Cardiac muscle cell (in vitro differentiated cells and primary cell): ENCODE data around the gene MRPL44. TPM values are rescaled to one million over a fixed set of nuclear protein-coding genes. Genes with fewer than 3 reads are reported as not detected.

Source experiments
- DNase-seq, 2 donors: peaks; one replicate each; pipeline versions ENCODE4 v3.0.0 to v3.0.0-alpha.2; 2010 to 2017; ENCODE audit warnings: low read depth in 1 of 2, low spot score in 1 of 2
- H3K27ac ChIP-seq: fragments of 200-600 bp; sonication (generic); 2 replicates; pipeline ENCODE4 v1.5.1; 2016
- H3K27me3 ChIP-seq: fragments of 200-600 bp; sonication (generic); 2 replicates; pipeline ENCODE4 v1.6.0; 2016; ENCODE audit warnings: control low read depth
- H3K36me3 ChIP-seq: fragments of 200-600 bp; sonication (generic); 2 replicates; pipeline ENCODE4 v1.5.1; 2016; ENCODE audit warnings: control low read depth
- H3K4me1 ChIP-seq: fragments of 200-600 bp; sonication (generic); 2 replicates; pipeline ENCODE4 v1.8.1; 2017; ENCODE audit warnings: low read depth, mild to moderate bottlenecking, mixed run types
- H3K4me3 ChIP-seq: fragments of 200-600 bp; sonication (generic); 2 replicates; pipeline ENCODE4 v1.5.1; 2016; ENCODE audit warnings: mild to moderate bottlenecking
- H3K9me3 ChIP-seq: fragments of 200-600 bp; sonication (generic); 2 replicates; pipeline ENCODE4 v1.5.1; 2017; ENCODE audit warnings: low read depth, mild to moderate bottlenecking, control low read depth
- polyA plus RNA-seq: library from polyadenylated mRNA; unstranded; fragments of >200 nt; fragmentation: Nextera tagmentation; extraction: Ambion mirVana; gene quantifications from 2 replicates; pipeline ENCODE4 v1.2.1, GENCODE V29; 2016
- total RNA-seq: library from RNA; depleted of rRNA; stranded (reverse); fragments of >200 nt; gene quantifications from 2 replicates; pipeline ENCODE4 v1.2.3, GENCODE V29; 2016
- TF ChIP-seq, protein P1 (sequence below): IDR thresholded peaks from 2 replicates; pipeline ENCODE4 v1.5.1; 2012; ENCODE audit warnings: low read depth, mild to moderate bottlenecking, low read length

MRPL44 gene
- total and polyA plus RNA-seq, 2 experiments from 2014 or later = 31.5 to 35.3 TPM

DNA sequence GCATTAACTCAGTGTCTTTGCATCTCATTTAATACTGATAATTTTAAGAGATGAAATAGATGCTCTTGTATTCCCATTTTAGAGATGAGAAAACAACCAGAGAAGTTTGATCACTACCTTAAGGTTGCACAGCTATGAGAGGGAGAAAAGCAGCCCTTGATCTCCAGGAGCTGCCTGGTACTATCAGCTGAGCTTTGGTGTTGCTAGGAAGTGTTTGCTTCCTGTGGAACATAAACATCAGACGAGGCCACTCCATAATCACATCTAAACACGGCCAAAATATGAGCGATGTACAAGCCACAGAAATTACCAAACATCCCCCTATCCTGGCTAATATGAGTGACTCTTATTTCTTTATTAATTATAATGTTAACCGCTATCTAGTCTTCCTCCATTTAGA lies 11.5 kb upstream of the MRPL44 start:
- no peak overlapping the region for H3K27ac ChIP-seq
- DNase-seq = no peak
- H3K4me3 ChIP-seq = no peak overlapping the region

DNA sequence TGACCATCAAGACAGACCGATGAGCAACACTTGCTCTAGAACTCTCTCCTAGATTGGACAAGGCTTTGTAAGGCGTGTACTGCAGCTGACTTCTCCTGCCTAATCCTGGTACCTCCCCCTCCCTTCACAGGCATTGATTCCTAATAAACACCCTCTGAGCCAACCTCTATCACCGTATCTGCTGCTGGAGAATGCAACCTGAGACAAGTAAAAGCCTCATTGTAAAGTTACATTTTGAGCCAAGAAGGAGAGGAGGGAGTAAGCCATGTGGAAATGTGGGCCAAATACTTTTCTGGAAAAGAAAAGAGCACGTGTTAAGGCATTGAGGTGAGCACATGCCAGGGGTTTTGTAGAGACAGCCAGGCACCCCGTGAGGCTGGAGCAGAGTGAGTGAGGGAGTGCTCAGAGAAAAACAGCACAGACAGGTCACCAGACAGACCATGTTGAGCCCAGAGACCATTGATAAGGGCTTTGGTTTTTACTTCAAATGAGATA lies 9.5 kb upstream of the MRPL44 start:
- Histone ChIP-seq H3K4me3 (no peak overlapping the region), H3K27me3 (no peaks in the 10 kb centered on the region), H3K36me3 (no peaks in the 10 kb centered on the region), H3K27ac (no peak overlapping the region), H3K4me1 (peaks cover 5% of the 10 kb centered on the region), H3K9me3 (no peaks in the 10 kb centered on the region)
- TF ChIP-seq, protein P1, sequence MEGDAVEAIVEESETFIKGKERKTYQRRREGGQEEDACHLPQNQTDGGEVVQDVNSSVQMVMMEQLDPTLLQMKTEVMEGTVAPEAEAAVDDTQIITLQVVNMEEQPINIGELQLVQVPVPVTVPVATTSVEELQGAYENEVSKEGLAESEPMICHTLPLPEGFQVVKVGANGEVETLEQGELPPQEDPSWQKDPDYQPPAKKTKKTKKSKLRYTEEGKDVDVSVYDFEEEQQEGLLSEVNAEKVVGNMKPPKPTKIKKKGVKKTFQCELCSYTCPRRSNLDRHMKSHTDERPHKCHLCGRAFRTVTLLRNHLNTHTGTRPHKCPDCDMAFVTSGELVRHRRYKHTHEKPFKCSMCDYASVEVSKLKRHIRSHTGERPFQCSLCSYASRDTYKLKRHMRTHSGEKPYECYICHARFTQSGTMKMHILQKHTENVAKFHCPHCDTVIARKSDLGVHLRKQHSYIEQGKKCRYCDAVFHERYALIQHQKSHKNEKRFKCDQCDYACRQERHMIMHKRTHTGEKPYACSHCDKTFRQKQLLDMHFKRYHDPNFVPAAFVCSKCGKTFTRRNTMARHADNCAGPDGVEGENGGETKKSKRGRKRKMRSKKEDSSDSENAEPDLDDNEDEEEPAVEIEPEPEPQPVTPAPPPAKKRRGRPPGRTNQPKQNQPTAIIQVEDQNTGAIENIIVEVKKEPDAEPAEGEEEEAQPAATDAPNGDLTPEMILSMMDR = no peak
- peak; percentile 33 for DNase-seq

More for the DNA sequence above, 11.5 kb upstream of the MRPL44 start:
- H3K4me1 ChIP-seq = peaks cover 5% of the 10 kb centered on the region
- no peaks in the 10 kb centered on the region for H3K27me3 ChIP-seq
- no peaks in the 10 kb centered on the region for H3K9me3 ChIP-seq
- no peaks in the 10 kb centered on the region for H3K36me3 ChIP-seq
- TF ChIP-seq, protein P1 = no peak

DNA sequence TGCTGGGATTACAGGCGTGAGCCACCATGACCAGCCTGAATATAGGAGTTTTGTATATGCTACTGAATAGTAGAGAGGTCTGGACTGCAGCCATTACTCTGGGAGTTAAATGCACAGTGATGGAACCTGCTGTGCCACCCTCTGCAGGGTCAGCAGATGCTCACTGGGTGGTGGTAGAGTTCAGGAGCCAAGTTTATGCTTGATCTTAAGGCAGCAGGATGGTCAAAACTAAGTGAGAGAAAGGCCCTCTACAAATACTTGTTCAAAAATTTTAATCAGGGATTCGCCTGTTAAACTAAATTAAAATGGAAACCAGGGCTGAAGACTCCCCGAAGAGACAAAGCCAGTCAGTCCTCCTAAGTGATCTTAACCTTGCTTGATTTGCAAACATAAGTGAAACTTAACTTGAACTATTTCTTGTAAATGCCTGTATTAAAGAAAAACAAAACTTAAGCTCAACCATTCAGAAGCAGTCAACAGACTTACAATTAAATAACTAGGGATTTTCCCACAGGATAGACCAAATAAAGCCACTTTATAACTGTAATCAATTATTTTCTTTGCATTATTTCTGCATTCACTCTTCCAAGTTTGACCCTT lies 7.9 kb upstream of the MRPL44 start:
- Histone ChIP-seq H3K4me1 (no peaks in the 10 kb centered on the region), H3K9me3 (no peaks in the 10 kb centered on the region), H3K27me3 (no peaks in the 10 kb centered on the region), H3K27ac (no peak overlapping the region), H3K4me3 (no peak overlapping the region), H3K36me3 (no peaks in the 10 kb centered on the region)
- TF ChIP-seq, protein P1 = no peak
- DNase-seq = no peak

DNA sequence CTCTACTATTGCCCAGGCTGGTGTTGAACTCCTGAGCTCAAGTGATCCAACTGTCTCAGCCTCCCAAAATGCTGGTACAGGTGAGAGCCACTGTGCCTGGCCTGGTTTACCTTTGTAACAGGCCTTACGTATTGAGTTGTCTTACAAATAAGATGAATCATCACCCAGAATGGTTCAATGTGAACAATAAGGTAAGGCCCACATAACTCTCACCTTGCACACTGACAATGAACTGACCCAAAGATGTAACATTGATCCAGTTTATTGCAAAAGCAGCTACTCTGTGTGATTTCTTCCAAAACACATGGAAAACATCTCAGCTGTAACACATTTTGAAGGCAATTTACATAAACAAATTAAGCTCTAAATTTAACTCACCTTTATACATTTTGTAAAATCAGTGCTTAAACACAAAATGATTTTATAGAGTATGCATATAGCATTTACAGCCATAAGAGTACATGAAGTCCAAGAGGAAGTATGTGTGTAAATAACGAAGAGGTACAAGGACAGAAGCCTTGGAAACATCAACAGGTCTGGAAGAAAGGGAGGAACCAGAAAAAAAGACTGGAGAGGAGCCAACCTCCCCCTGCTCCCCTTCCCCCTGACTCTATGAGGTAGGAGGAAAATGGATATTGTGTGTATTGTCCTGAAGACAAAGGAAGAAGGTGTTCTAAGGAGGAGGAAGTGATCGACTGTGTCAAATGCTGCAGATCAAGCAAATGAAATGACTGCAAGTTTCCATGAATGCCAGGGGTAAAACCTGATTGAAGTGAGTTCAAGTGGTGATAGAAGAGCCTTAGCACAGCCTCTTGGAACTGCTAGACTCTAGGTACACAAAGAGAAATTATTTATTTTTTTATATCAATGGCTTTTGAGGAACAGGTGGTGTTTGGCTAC lies 6.6 kb upstream of the MRPL44 start:
- no peak overlapping the region for H3K4me3 ChIP-seq
- no peak overlapping the region for H3K27ac ChIP-seq
- no peaks in the 10 kb centered on the region for H3K4me1 ChIP-seq
- H3K9me3 ChIP-seq = no peaks in the 10 kb centered on the region
- no peak for DNase-seq
- no peaks in the 10 kb centered on the region for H3K27me3 ChIP-seq
- H3K36me3 ChIP-seq = no peaks in the 10 kb centered on the region
- TF ChIP-seq, protein P1 = no peak

DNA sequence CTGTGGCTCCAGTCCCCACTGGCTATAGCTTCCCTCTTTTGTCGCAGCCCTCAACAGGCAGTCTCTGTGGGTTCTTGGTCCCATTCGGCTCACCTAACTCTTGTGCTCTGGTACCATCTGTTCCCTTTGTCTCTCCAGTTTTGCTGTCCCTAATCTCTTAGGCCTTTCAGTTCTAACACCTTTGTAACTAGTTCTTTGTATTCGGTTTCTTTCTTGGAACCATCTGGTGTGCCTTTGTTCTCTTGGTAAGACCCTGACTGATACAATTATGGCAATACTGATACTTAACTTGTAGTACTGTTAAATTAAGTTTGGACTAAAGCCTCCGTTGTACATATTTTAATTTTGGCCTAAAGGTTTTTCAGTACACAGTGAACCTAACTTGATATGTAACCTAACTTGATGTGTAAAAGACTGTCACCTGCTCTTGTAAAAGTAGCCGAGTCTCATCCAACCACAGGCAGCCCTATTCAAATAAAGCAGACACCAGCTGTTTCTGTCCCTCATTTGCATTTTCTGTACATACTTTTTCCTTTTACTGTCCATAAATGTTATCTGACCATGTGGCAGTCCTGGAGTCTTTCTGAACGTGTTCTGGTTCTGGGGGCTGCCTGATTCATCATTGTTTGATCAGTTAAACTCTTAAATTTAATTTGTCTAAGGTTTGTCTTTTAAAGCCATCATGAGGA lies 4.8 kb upstream of the MRPL44 start:
- Histone ChIP-seq H3K4me1 (peaks cover 4% of the 10 kb centered on the region), H3K27ac (no peak overlapping the region), H3K4me3 (no peak overlapping the region), H3K9me3 (no peaks in the 10 kb centered on the region), H3K36me3 (no peaks in the 10 kb centered on the region), H3K27me3 (no peaks in the 10 kb centered on the region)
- DNase-seq = no peak
- TF ChIP-seq, protein P1 = no peak
